ENCODE results near the gene KCTD2. TPM values are rescaled to one million over a fixed set of nuclear protein-coding genes. Genes with fewer than 3 reads are reported as not detected.

The KCTD2 gene
- total and polyA plus RNA-seq, 2 of the 13 experiments (the other 11 are each of a cell fraction or from before 2014, with no cell fraction given), result 28.3 to 32.6 TPM

- TF ChIP-seq RXRB (CRISPR knock-in tag; IDR thresholded peaks at IDR 0.05; ENCODE audit: borderline replicate concordance), result peak; percentile 81
- peak; percentile 83 for TF ChIP-seq FOXA3 (CRISPR knock-in tag; IDR thresholded peaks at IDR 0.05)
- TF ChIP-seq MBD4 (IDR thresholded peaks at IDR 0.05; ENCODE audit: borderline replicate concordance, low read length), result no peak
- no peak for TF ChIP-seq U2AF1 (optimal IDR thresholded peaks at IDR 0.05; ENCODE audit: low read depth, low read length)
- no peak for TF ChIP-seq HNRNPH1 (optimal IDR thresholded peaks at IDR 0.05; ENCODE audit: low read depth, low read length)
- peak; percentile 84; the same call in 1 of the 2 replicates for TF ChIP-seq UBTF (CRISPR knock-in tag; IDR thresholded peaks at IDR 0.05)
- peak; percentile 87; the same call in 1 of the 2 replicates for TF ChIP-seq DNMT1 (CRISPR knock-in tag; IDR thresholded peaks at IDR 0.05)
- TF ChIP-seq, protein P1, sequence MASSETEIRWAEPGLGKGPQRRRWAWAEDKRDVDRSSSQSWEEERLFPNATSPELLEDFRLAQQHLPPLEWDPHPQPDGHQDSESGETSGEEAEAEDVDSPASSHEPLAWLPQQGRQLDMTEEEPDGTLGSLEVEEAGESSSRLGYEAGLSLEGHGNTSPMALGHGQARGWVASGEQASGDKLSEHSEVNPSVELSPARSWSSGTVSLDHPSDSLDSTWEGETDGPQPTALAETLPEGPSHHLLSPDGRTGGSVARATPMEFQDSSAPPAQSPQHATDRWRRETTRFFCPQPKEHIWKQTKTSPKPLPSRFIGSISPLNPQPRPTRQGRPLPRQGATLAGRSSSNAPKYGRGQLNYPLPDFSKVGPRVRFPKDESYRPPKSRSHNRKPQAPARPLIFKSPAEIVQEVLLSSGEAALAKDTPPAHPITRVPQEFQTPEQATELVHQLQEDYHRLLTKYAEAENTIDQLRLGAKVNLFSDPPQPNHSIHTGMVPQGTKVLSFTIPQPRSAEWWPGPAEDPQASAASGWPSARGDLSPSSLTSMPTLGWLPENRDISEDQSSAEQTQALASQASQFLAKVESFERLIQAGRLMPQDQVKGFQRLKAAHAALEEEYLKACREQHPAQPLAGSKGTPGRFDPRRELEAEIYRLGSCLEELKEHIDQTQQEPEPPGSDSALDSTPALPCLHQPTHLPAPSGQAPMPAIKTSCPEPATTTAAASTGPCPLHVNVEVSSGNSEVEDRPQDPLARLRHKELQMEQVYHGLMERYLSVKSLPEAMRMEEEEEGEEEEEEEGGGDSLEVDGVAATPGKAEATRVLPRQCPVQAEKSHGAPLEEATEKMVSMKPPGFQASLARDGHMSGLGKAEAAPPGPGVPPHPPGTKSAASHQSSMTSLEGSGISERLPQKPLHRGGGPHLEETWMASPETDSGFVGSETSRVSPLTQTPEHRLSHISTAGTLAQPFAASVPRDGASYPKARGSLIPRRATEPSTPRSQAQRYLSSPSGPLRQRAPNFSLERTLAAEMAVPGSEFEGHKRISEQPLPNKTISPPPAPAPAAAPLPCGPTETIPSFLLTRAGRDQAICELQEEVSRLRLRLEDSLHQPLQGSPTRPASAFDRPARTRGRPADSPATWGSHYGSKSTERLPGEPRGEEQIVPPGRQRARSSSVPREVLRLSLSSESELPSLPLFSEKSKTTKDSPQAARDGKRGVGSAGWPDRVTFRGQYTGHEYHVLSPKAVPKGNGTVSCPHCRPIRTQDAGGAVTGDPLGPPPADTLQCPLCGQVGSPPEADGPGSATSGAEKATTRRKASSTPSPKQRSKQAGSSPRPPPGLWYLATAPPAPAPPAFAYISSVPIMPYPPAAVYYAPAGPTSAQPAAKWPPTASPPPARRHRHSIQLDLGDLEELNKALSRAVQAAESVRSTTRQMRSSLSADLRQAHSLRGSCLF (CRISPR knock-in tag; IDR thresholded peaks at IDR 0.05; ENCODE audit: borderline replicate concordance), result 0 out of 2 replicates have a peak, but pooled peaks have one; percentile 21
- TF ChIP-seq ZSCAN30 (CRISPR knock-in tag; IDR thresholded peaks at IDR 0.05), result peak; percentile 91; the same call in 1 of the 2 replicates
- TF ChIP-seq ZIK1 (CRISPR knock-in tag; IDR thresholded peaks at IDR 0.05; ENCODE audit: borderline replicate concordance, low read depth), result peak; percentile 92
- TF ChIP-seq HNRNPLL (IDR thresholded peaks at IDR 0.05; ENCODE audit: low read depth, low read length, poor library complexity, severe bottlenecking), result peak; percentile 50
- no peak for TF ChIP-seq CREM (IDR thresholded peaks at IDR 0.05)
- no peak for TF ChIP-seq CREM (CRISPR knock-in tag; IDR thresholded peaks at IDR 0.05)
- peak; percentile 67 for TF ChIP-seq NR2C2 (CRISPR knock-in tag; IDR thresholded peaks at IDR 0.05; ENCODE audit: borderline replicate concordance)
- TF ChIP-seq DBP (CRISPR knock-in tag; IDR thresholded peaks at IDR 0.05; ENCODE audit: not compliant biosample characterization), result peak; percentile 82
- TF ChIP-seq NR1H2 (CRISPR knock-in tag; IDR thresholded peaks at IDR 0.05; ENCODE audit: borderline replicate concordance, low read depth), result no peak
- peak; percentile 72; the same call in 1 of the 2 replicates for TF ChIP-seq ZNF512B (CRISPR knock-in tag; IDR thresholded peaks at IDR 0.05; ENCODE audit: borderline replicate concordance)
- TF ChIP-seq SNAI1 (CRISPR knock-in tag; IDR thresholded peaks at IDR 0.05; ENCODE audit: borderline replicate concordance), result peak; percentile 90
Measured at GRCh38 chr17:75034236-75034908, 12.7 kb upstream of the KCTD2 start (continued).

All from HepG2 (cell line).